ENCODE data around the gene PCLO.
"Not testable (repeated sequence)": the region's sequence is repeated elsewhere in the genome, so short reads cannot be mapped to it uniquely, and the experiment has no call there.

Gene PCLO

GRCh38 chr7:83036130-83036529 is 126.6 kb downstream of the PCLO start:
- DNase-seq, result no peak

GRCh38 chr7:83032195-83032594 is 130.5 kb downstream of the PCLO start:
- no peak for DNase-seq

GRCh38 chr7:83023817-83024665 is 138.6 kb downstream of the PCLO start:
- DNase-seq, result not testable (repeated sequence)

- DNase-seq, result no peak
These were observed 141.7 kb downstream of the PCLO start for GRCh38 chr7:83021032-83021431.

GRCh38 chr7:83020161-83020560 is 142.5 kb downstream of the PCLO start:
- no peak for DNase-seq

GRCh38 chr7:83015916-83016315 is 146.8 kb downstream of the PCLO start:
- DNase-seq, result no peak

- no peak for DNase-seq
These were observed 148.1 kb downstream of the PCLO start for GRCh38 chr7:83014546-83014945.

GRCh38 chr7:83011954-83012353 is 150.7 kb downstream of the PCLO start:
- no peak for DNase-seq

GRCh38 chr7:83005410-83005809 is 157.3 kb downstream of the PCLO start:
- peak; percentile 12 for DNase-seq

- no peak for DNase-seq
These were observed 161.2 kb downstream of the PCLO start for GRCh38 chr7:83001362-83002040.

GRCh38 chr7:82998436-82998835 is 164.2 kb downstream of the PCLO start:
- no peak for DNase-seq

GRCh38 chr7:82985144-82985802 is 177.4 kb downstream of the PCLO start:
- no peak for DNase-seq

GRCh38 chr7:82980130-82980788 is 182.4 kb downstream of the PCLO start:
- no peak for DNase-seq

- no peak for DNase-seq
These were observed 186.7 kb downstream of the PCLO start for GRCh38 chr7:82975811-82976468.

- no peak for DNase-seq
These were observed 190.5 kb downstream of the PCLO start for GRCh38 chr7:82972135-82972534.

- no peak for DNase-seq
These were observed 197.3 kb downstream of the PCLO start for GRCh38 chr7:82965088-82966036.

- no peak for DNase-seq
These were observed 198.4 kb downstream of the PCLO start for GRCh38 chr7:82964150-82964882.

GRCh38 chr7:82961240-82961639 is 201.4 kb downstream of the PCLO start:
- no peak for DNase-seq

- DNase-seq, result no peak
These were observed 203.2 kb downstream of the PCLO start for GRCh38 chr7:82959528-82959927.

- DNase-seq, result no peak
These were observed 205.2 kb downstream of the PCLO start for GRCh38 chr7:82957521-82957920.
